Breast epithelium (tissue), 4 donors: ENCODE results near the gene RGS16. TPM values are rescaled to one million over a fixed set of nuclear protein-coding genes. Genes with fewer than 3 reads are reported as not detected.

Experiments
- DNase-seq, 2 donors: peaks; one replicate each; pipeline ENCODE4 v3.0.0-alpha.2; 2019; ENCODE audit warnings: low spot score in 2 of 2
- H3K27ac ChIP-seq, 2 donors: fragments of 200-600 bp; sonication (generic) in 1 of 2; one replicate each; pipeline ENCODE4 v1.5.1; 2016 to 2019; ENCODE audit warnings: mild to moderate bottlenecking in 1 of 2
- H3K27me3 ChIP-seq, 2 donors: fragments of 200-600 bp; sonication (generic) in 1 of 2; one replicate each; pipeline versions ENCODE4 v1.5.1 to v1.6.0; 2017 to 2019; ENCODE audit warnings: control low read depth in 1 of 2, mild to moderate bottlenecking in 1 of 2
- H3K36me3 ChIP-seq: fragments of 200-600 bp; one replicate; pipeline ENCODE4 v1.5.1; 2019
- H3K4me1 ChIP-seq, 2 donors: fragments of 200-600 bp; sonication (generic); one replicate each; pipeline ENCODE4 v1.5.1; 2016 to 2019; ENCODE audit warnings: control low read depth in 1 of 2
- H3K4me3 ChIP-seq, 3 donors: fragments of 200-600 bp; sonication (generic); 1 replicate in 2 of 3; 2 replicates in 1 of 3; pipeline ENCODE4 v1.5.1; 2016 to 2019; ENCODE audit warnings: mild to moderate bottlenecking in 3 of 3, moderate library complexity in 2 of 3
- H3K9me3 ChIP-seq, 2 donors: fragments of 200-600 bp; sonication (generic) in 1 of 2; one replicate each; pipeline ENCODE4 v1.5.1; 2016 to 2019; ENCODE audit warnings: control low read depth in 1 of 2
- POLR2A ChIP-seq: fragments of 450-650 bp; IDR thresholded peaks from one replicate; pipeline ENCODE4 v1.6.1; 2016; ENCODE audit warnings: antibody characterized with exemption, mild to moderate bottlenecking, moderate library complexity
- POLR2AphosphoS5 ChIP-seq, 3 donors: sonication (generic); formaldehyde crosslinking; IDR thresholded peaks; one replicate each; pipeline ENCODE4 v1.6.1; 2017; ENCODE audit warnings: antibody characterized with exemption in 3 of 3
- intact Hi-C: fragments of 100-400 bp; cut with DNase I; formaldehyde crosslinking; loops from one replicate; pipeline ENCODE4 v1.15.1; 2023; ENCODE audit warnings: low total_unique reads
- total RNA-seq, 3 donors: library from RNA; depleted of rRNA; stranded (reverse); fragments of >200 nt; gene quantifications; one replicate each; pipeline ENCODE4 v1.1.0, GENCODE V29; 2016
- TF ChIP-seq, protein P1 (sequence below), 3 donors: fragments of 450-650 bp; IDR thresholded peaks; one replicate each; pipeline ENCODE4 v1.5.1; 2016 to 2017; ENCODE audit warnings: antibody characterized with exemption in 3 of 3, mild to moderate bottlenecking in 3 of 3, moderate library complexity in 3 of 3

Gene RGS16
- total RNA-seq, 3 donors from 2014 or later: 1.3 to 6.3 (median 2.3) TPM

DNA sequence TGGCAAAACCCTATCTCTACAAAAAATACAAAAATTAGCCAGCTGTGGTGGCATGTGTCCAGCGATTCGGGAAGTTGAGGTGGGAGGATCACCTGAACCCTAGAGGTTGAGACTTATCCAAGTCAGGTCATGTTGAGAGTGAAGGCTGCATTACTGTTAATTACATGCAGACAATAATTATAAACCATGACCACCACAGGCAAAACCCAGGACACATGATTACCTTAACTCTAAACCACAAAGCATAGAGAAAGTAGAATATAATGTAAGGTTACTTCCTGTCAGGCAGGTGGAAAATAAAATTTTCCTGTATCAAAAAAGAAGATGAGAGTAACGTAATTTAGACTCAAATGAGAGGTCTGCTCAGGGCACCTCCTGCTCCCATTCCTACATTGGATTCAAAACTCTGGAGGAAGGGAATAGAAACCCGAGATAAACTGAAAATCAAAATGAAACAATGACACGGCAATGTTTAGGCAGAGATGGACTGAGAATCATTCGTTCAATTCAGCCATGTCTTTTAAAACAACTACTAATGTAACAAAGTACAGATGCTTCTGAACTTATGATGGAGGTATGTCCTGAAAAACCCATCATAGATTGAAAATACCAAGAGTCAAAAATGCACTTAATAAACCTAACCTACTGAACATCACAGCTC lies 46.6 kb upstream of the RGS16 start:
- no peaks in the 10 kb centered on the region for H3K36me3 ChIP-seq
- DNase-seq: no peak
- intact Hi-C loops: no loop called here

DNA sequence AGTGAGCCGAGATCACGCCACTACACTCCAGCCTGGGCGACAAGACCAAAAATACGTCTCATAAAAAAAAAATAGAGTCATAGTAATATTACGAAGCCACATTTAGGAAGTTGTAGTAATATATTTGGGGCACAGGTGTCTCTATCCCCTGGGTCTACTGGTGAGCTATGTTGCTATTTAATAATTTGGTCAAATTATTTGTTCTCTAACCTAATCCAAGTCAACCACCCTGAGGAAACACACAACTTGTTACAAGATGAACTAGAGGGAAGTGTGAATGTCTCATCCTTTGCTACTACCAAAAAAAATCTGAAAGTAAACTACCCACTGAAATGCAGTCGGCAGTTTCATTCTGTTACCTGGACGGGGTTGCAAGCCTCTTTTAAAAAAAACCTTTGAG lies 44.9 kb upstream of the RGS16 start:
- no peak for DNase-seq
- Histone ChIP-seq H3K4me3 (no peak overlapping the region), H3K9me3 (no peaks in the 10 kb centered on the region), H3K27ac (no peak overlapping the region), H3K27me3 (no peaks in the 10 kb centered on the region), H3K36me3 (no peaks in the 10 kb centered on the region), H3K4me1 (no peaks in the 10 kb centered on the region)
- TF ChIP-seq POLR2AphosphoS5 (IDR thresholded peaks at IDR 0.05) (no peak), POLR2A (no peak)
- TF ChIP-seq, protein P1, sequence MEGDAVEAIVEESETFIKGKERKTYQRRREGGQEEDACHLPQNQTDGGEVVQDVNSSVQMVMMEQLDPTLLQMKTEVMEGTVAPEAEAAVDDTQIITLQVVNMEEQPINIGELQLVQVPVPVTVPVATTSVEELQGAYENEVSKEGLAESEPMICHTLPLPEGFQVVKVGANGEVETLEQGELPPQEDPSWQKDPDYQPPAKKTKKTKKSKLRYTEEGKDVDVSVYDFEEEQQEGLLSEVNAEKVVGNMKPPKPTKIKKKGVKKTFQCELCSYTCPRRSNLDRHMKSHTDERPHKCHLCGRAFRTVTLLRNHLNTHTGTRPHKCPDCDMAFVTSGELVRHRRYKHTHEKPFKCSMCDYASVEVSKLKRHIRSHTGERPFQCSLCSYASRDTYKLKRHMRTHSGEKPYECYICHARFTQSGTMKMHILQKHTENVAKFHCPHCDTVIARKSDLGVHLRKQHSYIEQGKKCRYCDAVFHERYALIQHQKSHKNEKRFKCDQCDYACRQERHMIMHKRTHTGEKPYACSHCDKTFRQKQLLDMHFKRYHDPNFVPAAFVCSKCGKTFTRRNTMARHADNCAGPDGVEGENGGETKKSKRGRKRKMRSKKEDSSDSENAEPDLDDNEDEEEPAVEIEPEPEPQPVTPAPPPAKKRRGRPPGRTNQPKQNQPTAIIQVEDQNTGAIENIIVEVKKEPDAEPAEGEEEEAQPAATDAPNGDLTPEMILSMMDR (IDR thresholded peaks at IDR 0.05): no peak
- intact Hi-C loops: no loop called here

More for the DNA sequence above, 46.6 kb upstream of the RGS16 start:
- no peak overlapping the region for H3K4me3 ChIP-seq
- H3K27me3 ChIP-seq: no peaks in the 10 kb centered on the region
- H3K9me3 ChIP-seq: no peaks in the 10 kb centered on the region
- H3K4me1 ChIP-seq: no peaks in the 10 kb centered on the region
- no peak overlapping the region for H3K27ac ChIP-seq
- TF ChIP-seq POLR2A (no peak), POLR2AphosphoS5 (IDR thresholded peaks at IDR 0.05) (no peak)
- TF ChIP-seq, protein P1 (IDR thresholded peaks at IDR 0.05): no peak

DNA sequence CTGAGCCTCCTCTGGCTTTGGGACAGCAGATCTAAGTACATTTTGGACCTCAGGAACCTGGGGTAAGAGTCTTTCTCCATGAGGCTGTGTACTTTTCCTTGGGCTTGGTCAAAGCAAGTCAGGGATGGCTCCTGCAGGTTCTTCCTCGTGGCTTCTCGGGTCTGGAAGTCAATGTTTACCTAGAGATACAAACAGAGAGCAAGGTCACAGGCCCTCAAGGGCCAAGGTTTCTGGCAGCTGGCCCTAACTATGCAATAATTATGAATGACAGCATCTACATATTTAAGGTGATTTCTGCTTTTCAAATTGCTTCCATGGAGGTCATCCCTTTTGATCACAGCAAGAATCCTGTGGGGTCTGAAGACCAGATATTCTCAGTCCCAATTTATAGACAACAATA lies 42.5 kb upstream of the RGS16 start:
- intact Hi-C loops: no loop called here
- TF ChIP-seq POLR2A (no peak), POLR2AphosphoS5 (IDR thresholded peaks at IDR 0.05) (no peak)
- TF ChIP-seq, protein P1 (IDR thresholded peaks at IDR 0.05): no peak
- DNase-seq: peak; percentile 18 to 62

DNA sequence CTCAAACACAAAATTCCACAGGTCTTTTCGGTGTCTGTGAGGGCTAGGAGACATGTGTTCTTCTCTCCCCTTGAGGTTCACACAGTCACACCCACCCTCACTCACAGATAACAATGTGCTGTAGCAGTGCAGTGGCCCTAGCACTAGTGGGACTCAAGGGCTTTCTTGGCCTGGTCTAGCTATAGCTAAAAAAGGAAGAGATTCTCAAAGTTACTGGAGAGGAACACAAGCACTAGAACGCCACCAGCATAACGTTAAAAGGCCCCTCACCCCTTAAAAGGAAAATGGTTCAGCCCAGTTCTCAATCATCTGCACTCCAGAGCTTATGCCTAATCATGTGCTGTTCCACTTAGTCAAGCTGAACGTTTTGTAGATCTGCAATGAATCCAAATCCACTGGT lies 40.7 kb upstream of the RGS16 start:
- Histone ChIP-seq H3K27me3 (no peaks in the 10 kb centered on the region), H3K4me1 (no peaks in the 10 kb centered on the region), H3K4me3 (no peak overlapping the region), H3K9me3 (no peaks in the 10 kb centered on the region), H3K36me3 (no peaks in the 10 kb centered on the region), H3K27ac (no peak overlapping the region)
- no peak for DNase-seq
- intact Hi-C loops: loop anchor here (5.0 kb wide), 1 partner anchor 247 kb away; no protein-coding TSS in a partner anchor
- TF ChIP-seq POLR2AphosphoS5 (IDR thresholded peaks at IDR 0.05): no peak
- no peak for TF ChIP-seq POLR2A
- TF ChIP-seq, protein P1 (IDR thresholded peaks at IDR 0.05): no peak

More for the DNA sequence above, 42.5 kb upstream of the RGS16 start:
- Histone ChIP-seq H3K36me3 (no peaks in the 10 kb centered on the region), H3K27ac (no peak overlapping the region), H3K9me3 (no peaks in the 10 kb centered on the region), H3K4me1 (no peaks in the 10 kb centered on the region), H3K27me3 (no peaks in the 10 kb centered on the region), H3K4me3 (no peak overlapping the region)

DNA sequence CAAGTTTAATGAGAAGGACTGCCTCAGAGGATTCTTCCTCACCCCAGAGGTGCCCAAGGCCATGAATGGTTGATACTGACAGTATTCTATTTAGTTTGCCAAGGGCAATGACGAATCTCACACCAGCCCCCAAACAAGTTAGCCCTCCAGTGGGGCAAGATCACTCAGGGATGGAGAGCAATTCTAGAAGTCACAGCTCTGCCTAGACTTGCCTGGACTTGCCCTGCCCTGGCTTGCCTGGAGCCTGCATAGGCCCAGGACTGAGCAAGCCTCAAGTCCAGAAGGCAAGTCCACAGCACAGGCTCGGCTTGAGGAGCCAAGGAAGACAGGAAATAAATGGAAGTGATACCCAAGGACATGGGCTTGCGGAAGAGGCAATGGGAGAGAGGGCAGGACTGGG lies 39.5 kb upstream of the RGS16 start:
- no peaks in the 10 kb centered on the region for H3K36me3 ChIP-seq
- no peaks in the 10 kb centered on the region for H3K4me1 ChIP-seq
- H3K27me3 ChIP-seq: no peaks in the 10 kb centered on the region
- no peak for DNase-seq
- TF ChIP-seq, protein P1 (IDR thresholded peaks at IDR 0.05): no peak
- TF ChIP-seq POLR2A: no peak
- no peaks in the 10 kb centered on the region for H3K9me3 ChIP-seq
- H3K27ac ChIP-seq: no peak overlapping the region
- no peak overlapping the region for H3K4me3 ChIP-seq
- intact Hi-C loops: loop anchor here (5.0 kb wide), 1 partner anchor 249 kb away; no protein-coding TSS in a partner anchor
